D721Med (cell line): ENCODE measurements around the gene LYVE1.
A peak's percentile ranks its signal among the peaks of the same experiment; 100 is the strongest.

Source experiments
- DNase-seq: peaks from one replicate; pipeline ENCODE4 v3.0.0; 2011; ENCODE audit warnings: low spot score; ENCODE audit not compliant: insufficient read length
- FAIRE-seq: peaks from 2 replicates; lab custom pipeline; 2011; peaks lifted over from hg19 to GRCh38; lab: Jason Lieb, UNC
- CTCF ChIP-seq: IDR thresholded peaks from 2 replicates; pipeline ENCODE4 v1.5.1; 2012; ENCODE audit warnings: mild to moderate bottlenecking, control low read depth; ENCODE audit not compliant: insufficient read depth; ENCODE audit errors: missing control alignments

LYVE1 gene

GRCh38 chr11:10544491-10545465 is 23.7 kb downstream of the LYVE1 start:
- TF ChIP-seq CTCF: no peak
- FAIRE-seq: no peak
- DNase-seq: no peak

DNA sequence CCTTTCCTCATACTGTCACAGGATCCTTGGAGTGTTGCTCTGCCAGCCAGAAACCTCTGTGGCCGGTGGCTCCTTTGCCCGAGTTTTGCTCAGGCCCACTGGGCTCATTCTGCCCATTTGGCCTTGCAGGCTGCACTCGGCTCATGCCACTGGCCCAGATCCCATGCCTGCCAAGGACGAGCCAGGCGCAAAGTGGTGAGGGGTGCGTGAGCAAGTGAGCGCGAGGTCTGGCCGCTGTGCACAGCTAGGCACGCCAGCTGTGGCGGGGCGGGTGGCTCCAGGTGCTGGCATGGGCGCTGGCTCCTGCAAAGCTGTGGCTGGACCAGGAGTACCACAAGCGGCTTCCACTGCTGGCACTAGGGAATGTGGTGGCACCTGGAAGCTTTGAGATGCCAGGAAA is 24.7 kb downstream of the LYVE1 start:
- DNase-seq (no peak), FAIRE-seq (no peak)
- TF ChIP-seq CTCF: no peak

- FAIRE-seq (no peak), DNase-seq (no peak)
- TF ChIP-seq CTCF: no peak
These were observed 25.7 kb downstream of the LYVE1 start for GRCh38 chr11:10542776-10543175.

DNA sequence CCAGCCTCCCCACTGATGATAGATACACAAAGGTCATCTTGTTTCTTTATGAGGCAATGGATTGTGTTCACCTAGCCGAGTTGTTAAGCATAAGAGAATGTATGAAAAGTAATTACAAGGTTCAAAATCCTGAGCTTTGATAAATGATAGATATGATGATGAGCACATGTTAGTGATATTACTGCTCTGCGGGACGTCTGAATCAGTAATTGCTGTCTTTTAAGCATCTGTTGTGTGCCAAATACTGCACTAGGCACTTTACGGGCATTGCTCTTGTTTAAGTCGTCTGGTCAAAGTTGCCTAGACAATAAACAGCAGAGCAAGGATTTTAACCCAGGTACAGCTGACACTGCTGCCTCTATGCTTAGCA is 26.9 kb downstream of the LYVE1 start:
- DNase-seq (no peak), FAIRE-seq (no peak)
- no peak for TF ChIP-seq CTCF

- no peak for FAIRE-seq
- TF ChIP-seq CTCF: peak; percentile 69
- peak; percentile 51 for DNase-seq
These were observed 27.4 kb downstream of the LYVE1 start, which contains the start of gene RNF141 for GRCh38 chr11:10540915-10541560. RNF141 (minus strand) TSS chr11:10541187; CDS start chr11:10534158, 7,029 bp downstream.

GRCh38 chr11:10540546-10540914 is 27.9 kb downstream of the LYVE1 start:
- DNase-seq: no peak
- no peak for FAIRE-seq
- no peak for TF ChIP-seq CTCF

GRCh38 chr11:10539339-10539738 is 29.1 kb downstream of the LYVE1 start:
- no peak for DNase-seq
- TF ChIP-seq CTCF: no peak
- FAIRE-seq: no peak
